ENCODE results near the gene SPPL3. TPM values are rescaled to one million over a fixed set of nuclear protein-coding genes. Genes with fewer than 3 reads are reported as not detected.
A peak's percentile ranks its signal among the peaks of the same experiment; 100 is the strongest.

Gene SPPL3
- total and polyA plus RNA-seq, 2 donors from 2014 or later, result 23.8 to 51.9 TPM

GRCh38 chr12:120724720-120725119 lies 179.4 kb downstream of the SPPL3 start:
- Histone ChIP-seq H3K27ac (ENCODE audit: low read depth in 2 of 2, low read length in 2 of 2) (no peak overlapping the region), H3K4me1 (ENCODE audit: control insufficient read depth in 2 of 3, insufficient read depth in 2 of 3, low read depth in 1 of 3, low read length in 3 of 3) (peaks cover 0 to 16% (median 10%) of the 10 kb centered on the region in 3 donors), H3K9ac (ENCODE audit: low read length in 3 of 3) (peak overlapping the region in 1 of 3 donors; percentile 87), H3K9me3 (ENCODE audit: control insufficient read depth in 2 of 3, insufficient read depth in 1 of 3, low read length in 3 of 3) (no peaks in the 10 kb centered on the region), H3K27me3 (ENCODE audit: control insufficient read depth, insufficient read depth, low read length) (no peaks in the 10 kb centered on the region), H3K4me3 (ENCODE audit: low read length in 3 of 3) (peak overlapping the region in 1 of 3 donors; percentile 82), H3K36me3 (ENCODE audit: control insufficient read depth in 2 of 3, insufficient read depth in 3 of 3, low read length in 3 of 3) (peaks cover 6 to 35% (median 31%) of the 10 kb centered on the region in 3 donors)
- no peak for FAIRE-seq
- peak in 1 of 5 donors; percentile 49 for DNase-seq
- no peak for TF ChIP-seq CTCF (IDR thresholded peaks at IDR 0.05; ENCODE audit: borderline replicate concordance, extremely low read depth, insufficient read depth)
- intact Hi-C loops (cut with DNase I), result no loop called here

GRCh38 chr12:120722784-120723183 lies 181.4 kb downstream of the SPPL3 start:
- Histone ChIP-seq H3K36me3 (ENCODE audit: control insufficient read depth in 2 of 3, insufficient read depth in 3 of 3, low read length in 3 of 3) (peaks cover 8 to 53% (median 44%) of the 10 kb centered on the region in 3 donors), H3K9me3 (ENCODE audit: control insufficient read depth in 2 of 3, insufficient read depth in 1 of 3, low read length in 3 of 3) (no peaks in the 10 kb centered on the region), H3K27me3 (ENCODE audit: control insufficient read depth, insufficient read depth, low read length) (no peaks in the 10 kb centered on the region), H3K4me3 (ENCODE audit: low read length in 3 of 3) (no peak overlapping the region), H3K4me1 (ENCODE audit: control insufficient read depth in 2 of 3, insufficient read depth in 2 of 3, low read depth in 1 of 3, low read length in 3 of 3) (peaks cover 3 to 26% (median 16%) of the 10 kb centered on the region in 3 donors), H3K27ac (ENCODE audit: low read depth in 2 of 2, low read length in 2 of 2) (no peak overlapping the region), H3K9ac (ENCODE audit: low read length in 3 of 3) (no peak overlapping the region)
- no peak for TF ChIP-seq CTCF (IDR thresholded peaks at IDR 0.05; ENCODE audit: borderline replicate concordance, extremely low read depth, insufficient read depth)
- DNase-seq (no peak), FAIRE-seq (no peak)
- intact Hi-C loops (cut with DNase I), result no loop called here

- Histone ChIP-seq H3K27me3 (ENCODE audit: control insufficient read depth, insufficient read depth, low read length) (no peaks in the 10 kb centered on the region), H3K4me1 (ENCODE audit: control insufficient read depth in 2 of 3, insufficient read depth in 2 of 3, low read depth in 1 of 3, low read length in 3 of 3) (peaks cover 3 to 25% (median 16%) of the 10 kb centered on the region in 3 donors), H3K36me3 (ENCODE audit: control insufficient read depth in 2 of 3, insufficient read depth in 3 of 3, low read length in 3 of 3) (peaks cover 10 to 56% (median 46%) of the 10 kb centered on the region in 3 donors), H3K4me3 (ENCODE audit: low read length in 3 of 3) (no peak overlapping the region), H3K27ac (ENCODE audit: low read depth in 2 of 2, low read length in 2 of 2) (no peak overlapping the region), H3K9ac (ENCODE audit: low read length in 3 of 3) (no peak overlapping the region), H3K9me3 (ENCODE audit: control insufficient read depth in 2 of 3, insufficient read depth in 1 of 3, low read length in 3 of 3) (no peaks in the 10 kb centered on the region)
- FAIRE-seq (no peak), DNase-seq (no peak)
- no peak for TF ChIP-seq CTCF (IDR thresholded peaks at IDR 0.05; ENCODE audit: borderline replicate concordance, extremely low read depth, insufficient read depth)
- intact Hi-C loops (cut with DNase I), result no loop called here
Observed at GRCh38 chr12:120721866-120722265, 182.3 kb downstream of the SPPL3 start.

Data from kidney (tissue), 14 donors.